Right hindlimb (tissue), 1 donor: Measurements from ENCODE around the gene ADD3.

ENCODE experiments used
- DNase-seq: peaks from one replicate; pipeline ENCODE4 v3.0.0-alpha.2; 2018

ADD3 gene

DNA sequence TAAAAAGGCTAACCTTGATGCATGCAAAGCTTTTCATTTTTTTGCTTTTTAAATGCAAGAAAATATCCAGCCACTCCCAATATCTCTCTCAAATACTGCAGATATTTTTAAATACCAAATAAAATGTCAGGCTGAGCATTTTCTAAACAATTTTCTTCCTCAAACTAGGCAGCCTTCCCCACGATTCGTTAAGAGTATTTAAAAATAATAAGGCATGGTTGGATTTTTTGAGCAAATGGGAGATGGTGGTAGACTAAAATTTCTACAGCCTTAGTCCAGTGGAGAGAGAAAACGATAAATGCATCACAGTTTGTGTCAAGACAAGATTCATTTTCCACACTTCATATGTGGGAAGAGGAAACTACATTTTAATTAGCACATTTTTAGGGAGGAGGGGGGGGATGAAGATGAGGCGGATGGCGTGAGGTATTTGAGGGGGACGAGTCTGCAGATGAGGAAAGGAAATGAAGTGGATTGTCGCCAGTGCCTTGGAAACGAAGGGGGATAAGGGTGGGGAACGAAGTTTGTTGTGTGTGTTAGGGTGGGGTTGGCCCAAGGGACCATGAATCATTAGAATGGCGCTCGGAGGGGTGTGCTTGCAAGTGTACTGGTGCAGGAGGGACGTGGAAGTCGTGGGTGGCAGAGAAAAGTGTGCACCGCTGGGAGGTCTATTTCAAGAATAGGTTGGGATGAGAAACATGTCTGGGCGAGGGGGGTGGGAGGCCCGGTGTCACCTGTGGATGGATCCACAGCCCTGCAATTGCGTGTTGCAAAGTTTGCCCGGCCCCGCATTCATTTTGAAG is 1.2 kb upstream of the ADD3 start:
- DNase-seq = peak; percentile 88

DNA sequence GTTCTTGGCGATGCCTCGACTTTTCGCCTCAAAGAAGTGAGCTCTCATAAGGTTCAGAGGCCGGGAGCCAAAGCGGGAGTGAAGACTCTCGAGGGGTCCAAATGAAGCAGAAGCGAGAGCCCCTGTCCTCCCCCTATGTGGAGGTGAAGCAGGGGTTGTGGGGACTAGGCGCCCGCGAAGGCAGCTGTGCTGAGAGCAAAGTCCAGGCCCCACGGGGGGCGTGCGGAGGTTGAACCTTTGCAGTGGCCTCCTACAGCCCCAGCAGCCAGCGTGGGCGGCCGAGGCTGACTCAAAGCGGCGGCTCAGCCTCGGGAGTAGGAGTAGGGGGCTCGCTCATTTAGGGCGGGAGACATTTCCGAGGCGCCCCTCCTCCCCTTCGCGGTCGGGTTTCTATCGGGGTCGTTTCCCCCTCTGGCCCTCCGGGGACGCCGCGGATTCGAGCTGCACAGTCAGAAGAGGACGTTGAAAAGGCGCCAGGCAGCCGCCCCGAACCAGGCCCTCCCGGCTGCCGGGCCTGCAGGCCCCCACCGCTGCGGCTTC is 553 bp upstream of the ADD3 start:
- DNase-seq = no peak

DNA sequence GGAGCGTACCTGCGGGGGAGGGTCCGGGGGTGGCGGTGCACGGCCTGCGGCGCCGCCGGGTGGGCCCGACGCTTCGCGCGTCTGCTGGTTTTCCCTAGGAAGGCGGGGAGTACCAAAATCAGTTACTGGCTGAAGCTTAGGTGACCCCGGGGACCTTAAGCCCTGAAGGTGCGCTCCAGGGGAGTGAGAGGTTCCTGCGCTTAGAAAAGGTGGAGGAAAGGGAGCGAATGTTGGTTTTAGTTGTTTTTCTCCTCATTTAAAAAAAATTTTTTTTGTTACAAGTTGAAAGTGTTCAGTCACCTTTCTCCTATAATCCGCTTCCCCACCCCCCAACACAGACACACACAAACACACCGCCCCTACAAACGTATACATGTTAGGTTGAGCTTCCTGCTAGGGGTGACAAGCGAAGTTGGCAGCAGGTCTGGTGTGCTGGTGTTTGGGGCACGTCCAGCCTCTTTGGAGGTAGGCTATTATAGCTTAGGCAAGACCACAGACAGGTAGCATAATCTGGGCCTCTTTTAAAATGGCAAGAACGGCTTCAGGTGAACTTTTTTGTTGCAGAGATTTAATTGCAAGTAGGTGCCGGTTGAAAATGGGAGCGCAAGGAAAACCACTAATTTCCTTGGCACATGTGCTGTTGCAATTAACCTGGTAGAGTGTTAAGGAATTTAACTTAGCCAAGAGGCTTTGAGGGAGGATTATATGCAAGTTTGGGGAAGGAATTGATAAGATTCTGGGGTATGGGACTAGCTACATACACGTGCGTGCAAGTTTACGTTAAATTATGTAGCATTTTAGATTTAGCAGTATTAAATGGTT is 945 bp downstream of the ADD3 start:
- DNase-seq = peak; percentile 47

DNA sequence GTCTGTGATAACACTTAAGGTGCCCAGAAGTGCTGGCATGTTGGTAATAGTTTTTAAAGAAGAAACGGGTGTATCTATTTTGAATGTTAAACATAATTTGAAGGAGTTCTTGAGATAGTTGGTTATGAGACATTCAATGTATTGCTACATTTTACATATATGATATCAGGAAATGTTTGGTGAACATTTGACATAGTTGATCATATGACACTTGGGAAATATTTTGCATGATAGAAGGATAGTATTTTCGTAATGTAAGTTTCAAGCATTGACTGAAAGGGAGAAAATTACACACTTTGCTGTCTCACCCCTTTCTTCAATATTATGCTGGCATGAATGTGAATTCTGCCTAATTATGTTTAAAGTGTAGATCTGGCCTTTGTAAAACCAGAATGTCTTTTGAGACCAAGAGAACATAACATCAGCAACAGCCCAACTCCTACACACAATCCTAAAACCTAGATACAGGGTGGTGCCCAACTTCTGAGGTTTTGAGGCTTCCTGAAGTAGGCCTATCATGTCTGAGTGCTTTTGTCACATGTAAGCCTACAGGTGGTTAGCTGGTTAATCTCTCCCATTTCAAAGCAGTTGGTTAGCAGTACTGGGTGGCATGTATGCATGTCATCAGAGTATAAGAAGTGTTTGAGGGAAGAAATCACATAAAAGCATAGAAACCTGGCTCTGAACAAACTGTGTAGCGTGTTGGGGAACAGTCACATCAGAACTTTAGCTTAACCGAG is 2.1 kb downstream of the ADD3 start:
- no peak for DNase-seq

DNA sequence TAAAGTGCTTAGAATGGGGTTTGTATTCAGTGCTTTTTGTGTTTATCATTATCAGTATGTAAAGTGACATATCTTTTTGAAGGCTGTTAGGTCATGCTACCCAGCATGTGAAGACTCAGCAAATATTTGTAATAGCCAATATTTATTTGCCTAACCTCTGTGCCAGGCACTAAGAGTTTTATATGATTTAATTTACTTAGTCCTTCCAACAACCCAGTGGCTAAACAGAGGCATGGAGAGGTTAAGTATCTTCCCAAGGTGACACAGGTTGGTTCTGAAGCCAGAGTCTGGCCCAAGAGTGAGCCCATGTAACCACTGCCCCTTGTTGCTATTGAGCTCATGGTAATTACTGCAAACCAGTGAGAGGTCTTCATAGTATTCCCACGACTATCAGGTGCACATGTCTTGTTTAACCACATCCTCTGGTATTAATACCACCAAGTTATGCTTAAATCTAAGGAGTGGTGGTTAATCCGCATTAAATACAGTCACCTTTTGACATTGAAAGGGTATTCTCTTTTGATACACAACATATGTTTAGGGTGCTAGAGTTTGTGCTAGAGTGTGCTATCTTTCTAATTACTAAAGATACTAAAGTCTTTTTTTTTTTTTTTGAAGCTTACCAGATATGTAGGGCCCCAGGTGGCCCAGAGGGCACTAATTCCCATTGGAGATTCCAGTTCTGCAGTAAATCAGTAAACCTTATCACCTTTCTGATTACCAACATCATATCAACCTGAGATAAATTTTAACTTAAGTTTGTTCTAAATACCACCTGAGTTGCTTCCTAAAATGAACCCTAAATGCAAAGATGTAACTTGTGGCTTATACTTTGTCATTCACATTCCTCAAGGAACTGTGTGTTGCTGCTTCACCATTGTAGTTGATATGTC is 2.9 kb downstream of the ADD3 start:
- DNase-seq = no peak

DNA sequence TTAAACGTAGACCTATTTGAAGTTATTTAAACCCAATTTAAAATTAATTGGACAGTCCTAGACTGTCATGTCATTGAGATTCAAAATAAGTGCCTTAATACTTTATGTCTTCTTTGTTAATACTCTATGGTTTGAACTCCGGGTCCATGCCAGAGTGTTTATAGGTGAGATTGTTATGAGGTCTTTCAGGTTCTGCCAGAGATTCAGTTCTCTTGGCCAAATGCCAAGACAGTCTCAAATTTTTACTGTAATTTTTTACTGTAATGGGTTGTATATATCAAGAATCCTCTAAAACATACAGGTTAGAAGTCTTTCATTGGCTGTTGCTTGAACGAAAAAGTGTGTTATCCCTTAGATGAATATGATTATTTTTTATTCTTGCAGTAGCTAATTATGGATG is 3.9 kb downstream of the ADD3 start:
- no peak for DNase-seq

DNA sequence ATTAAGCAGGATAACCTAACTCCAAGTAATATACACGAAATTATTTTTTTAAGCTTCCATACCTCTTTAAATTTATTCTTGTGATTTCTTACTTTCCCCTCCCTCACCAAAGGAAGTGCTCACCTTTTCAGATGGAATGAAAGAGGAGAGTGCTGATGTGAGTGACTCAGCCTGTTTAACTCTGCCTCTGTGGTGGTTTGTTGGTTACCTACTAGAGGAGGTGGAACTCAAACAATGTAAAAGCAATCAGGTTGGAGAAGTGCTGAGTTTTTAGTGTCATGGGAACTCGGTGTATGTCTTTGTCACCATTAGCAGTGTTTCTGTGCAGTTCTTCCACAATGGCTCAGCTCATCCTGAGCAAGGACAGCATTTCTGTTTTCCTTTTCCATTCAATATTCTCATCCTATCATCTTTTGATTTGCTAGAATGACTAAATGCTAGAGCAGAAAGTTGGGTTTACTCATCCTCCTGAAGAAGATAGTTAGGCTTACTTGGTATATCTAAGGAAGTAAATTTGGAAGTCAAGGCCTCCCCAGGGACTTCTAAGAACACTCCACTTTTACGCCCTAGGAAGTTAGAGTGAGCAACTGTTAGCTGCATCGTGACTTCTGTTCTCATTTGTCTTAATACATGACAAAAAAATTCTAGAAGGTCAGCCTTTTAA is 6.0 kb downstream of the ADD3 start:
- DNase-seq = no peak

DNA sequence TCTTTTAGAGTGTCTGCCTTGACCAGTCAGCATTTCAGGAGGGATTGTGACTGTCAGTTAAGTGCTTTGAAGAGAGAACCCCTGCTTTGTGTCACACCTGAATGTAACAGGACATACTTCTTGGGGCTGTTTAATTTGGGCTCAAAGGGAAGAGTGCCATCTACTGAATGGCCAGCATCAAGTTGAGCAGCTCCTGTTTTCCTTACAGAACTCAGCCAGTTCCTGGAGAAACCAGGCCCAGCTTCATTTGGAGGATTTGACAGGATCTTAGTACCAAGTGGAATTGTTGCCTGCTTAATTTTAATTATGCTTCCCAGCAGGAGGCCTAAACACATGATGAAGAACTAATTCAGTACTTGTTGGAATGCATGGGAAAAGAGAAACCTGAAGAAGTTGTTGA is 8.3 kb downstream of the ADD3 start:
- DNase-seq = no peak

DNA sequence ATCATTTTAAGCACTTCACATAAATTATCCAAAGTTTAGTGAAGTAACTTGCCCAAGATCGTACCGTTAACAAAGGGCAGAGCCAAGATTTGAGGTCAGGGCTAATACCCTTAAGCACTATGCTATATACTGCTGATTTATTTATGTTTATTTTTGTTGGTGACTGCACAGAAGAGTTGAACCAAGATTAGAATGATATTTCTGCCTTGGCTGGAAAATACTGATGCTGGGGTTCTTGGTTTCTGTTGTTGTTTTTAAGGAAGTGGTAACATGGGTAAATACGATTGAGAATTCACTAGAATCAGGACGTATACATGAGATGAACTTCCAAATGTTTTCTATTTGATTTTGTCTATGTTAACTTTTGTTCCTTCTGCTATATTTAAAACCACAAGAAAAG is 9.3 kb downstream of the ADD3 start:
- no peak for DNase-seq

DNA sequence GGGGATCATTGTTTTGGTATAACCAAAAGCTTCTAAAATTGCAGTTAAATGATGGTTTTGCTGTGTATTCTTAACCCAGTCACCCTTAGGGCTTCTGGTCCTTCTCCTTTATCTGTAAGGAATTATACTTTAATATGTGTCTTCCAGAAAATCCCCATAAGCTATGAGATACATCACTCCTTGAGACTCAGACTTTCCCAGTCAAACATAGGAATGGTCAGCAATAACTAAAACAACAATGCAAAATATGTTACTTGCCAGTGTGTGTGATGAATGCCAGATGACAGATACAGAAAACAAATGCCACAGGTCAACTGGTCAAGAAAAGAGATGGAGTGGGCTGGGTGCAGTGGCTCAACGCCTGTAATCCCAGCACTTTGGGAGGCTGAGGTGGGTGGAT is 10.1 kb downstream of the ADD3 start:
- no peak for DNase-seq

DNA sequence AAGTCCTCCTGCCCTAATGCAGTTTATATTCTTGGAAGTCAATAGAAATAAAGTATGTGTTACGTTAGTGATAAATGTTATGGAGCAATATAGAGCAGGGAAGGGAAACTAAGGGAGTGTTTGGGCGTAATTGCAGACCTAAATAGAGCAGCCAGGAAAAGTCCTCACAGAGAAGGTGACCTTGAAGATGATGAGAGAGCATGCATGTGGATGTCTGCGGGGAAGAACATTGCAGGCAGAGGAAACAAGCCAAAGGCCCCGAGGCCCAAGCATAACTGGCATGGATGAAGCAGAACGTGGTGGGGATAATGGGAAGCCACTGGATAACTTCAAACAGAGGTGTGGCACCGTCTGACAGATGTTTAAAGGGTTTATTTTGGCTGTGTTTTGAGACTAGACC is 12.5 kb downstream of the ADD3 start:
- no peak for DNase-seq

DNA sequence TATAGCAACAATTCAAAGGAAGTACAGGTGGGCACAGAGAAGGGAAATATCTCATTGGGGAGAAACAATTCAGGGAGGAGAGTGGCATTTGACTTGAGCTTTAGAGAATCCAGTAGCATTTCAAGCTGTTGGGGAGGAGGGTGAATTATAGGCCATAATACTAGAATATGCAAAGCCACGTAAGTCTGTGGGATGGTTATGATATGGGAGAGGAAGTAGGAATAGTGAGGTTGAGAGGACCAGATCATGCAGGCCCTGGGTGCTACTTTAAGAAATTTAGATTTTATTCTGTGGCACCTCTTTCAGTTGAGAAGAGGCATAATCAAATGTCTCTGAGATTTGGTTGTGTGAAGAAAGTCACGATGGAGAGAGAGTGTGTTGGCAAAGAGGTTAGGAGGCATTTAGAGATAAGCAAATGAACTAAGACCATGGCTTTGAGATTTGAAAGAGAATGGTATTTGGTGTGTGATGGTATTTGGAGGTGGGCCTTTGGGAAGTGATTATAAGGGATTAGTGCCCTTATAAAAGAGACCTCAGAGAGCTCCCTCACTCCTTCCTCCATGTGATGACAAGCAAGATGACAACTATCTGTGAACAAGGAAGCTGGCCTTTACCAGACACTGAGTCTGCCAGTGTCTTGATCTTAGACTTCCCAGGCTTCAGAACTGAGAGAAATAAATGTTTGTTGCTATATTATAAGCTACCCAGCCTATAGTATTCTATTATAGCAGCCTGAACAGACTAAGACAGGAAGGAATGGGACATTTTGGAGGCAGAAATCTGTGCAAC is 15.1 kb downstream of the ADD3 start:
- no peak for DNase-seq

DNA sequence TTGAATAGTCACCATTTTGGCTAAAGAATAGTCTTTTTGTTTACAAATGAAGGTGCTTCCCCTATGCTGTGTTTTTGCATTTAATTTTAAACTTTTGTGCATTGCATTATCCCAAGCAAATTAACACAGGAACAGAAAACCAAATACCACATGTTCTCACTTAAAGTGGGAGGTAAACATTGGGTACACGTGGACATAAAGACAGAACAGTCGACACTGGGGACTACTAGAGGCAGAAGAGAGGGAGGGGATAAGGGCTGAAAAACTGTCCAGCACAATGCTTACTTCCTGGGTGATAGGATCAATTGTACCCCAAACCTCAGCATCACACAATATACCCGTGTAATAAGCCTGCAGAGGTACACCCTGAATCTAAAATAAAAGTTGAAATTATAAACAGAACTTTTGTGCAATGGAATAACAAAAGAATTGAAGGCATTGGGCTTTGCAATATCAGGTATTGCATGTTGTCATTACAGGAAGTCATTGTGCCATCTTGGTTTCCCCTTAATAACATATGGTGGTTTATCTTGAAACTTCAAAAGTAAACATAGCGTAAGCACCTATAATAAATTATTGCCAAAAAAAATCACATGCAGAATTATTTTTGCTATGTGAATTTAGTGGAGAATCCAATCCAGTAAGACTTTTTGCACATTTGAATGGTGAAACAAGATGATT is 16.1 kb downstream of the ADD3 start:
- DNase-seq = no peak

DNA sequence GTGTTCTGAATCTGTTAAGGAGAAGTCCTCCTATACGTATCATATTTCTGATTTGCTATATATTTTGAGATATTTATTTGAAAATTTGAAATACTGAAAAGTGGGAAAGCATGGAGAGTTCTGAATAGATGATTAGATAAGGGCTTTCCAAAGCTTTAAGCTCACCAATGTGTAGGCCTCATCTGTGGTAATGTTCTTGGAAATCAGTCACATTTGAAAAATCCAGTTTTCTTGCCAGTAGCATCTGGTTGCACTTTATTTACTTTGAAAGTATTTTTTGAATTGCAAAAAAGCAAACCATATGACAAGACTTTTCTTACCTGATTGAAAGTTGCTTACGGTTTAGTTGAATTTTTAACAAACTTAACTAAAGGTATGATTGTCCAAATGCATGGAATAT is 21.7 kb downstream of the ADD3 start:
- no peak for DNase-seq

DNA sequence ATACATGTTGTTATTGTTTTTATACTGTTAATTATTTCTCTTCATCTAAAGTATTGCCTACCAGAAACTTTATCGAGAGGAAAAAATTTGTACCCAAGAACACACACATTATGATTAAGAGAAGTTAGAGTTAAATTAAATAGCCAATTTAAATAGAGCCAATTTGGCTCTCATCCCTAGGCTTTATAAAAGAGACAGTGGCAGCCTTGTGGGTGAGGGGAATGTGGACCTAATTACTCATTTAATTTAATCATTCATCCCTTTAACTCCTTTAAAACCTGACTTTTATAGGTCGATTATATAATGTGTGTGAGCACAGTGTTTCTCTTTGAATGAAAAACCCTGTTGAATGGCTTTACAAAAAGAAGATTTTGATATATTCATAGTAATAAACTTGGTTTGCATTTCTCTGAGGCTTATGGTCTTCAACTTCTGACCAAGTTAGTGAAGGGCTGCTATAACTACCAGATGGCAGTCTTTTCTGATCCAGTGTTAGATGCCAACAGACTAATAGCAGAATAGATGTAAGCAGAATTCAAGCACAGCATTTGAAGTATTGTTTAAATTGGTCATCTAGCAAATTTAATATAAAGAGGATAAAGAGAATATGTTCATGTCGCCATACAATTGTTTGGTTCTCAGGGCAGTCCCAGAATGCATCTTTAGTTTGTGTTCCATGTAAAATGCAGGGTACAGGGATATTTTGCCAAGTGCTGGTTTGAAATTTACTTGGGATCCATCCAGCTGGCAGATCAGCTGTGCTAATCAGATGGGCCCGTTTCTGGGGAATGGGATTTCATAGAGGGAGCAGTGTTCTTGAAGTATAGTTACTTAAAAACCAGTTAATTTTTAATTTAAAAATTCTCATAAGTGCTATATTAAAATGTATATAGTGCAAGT is 25.3 kb downstream of the ADD3 start:
- peak; percentile 33 for DNase-seq

DNA sequence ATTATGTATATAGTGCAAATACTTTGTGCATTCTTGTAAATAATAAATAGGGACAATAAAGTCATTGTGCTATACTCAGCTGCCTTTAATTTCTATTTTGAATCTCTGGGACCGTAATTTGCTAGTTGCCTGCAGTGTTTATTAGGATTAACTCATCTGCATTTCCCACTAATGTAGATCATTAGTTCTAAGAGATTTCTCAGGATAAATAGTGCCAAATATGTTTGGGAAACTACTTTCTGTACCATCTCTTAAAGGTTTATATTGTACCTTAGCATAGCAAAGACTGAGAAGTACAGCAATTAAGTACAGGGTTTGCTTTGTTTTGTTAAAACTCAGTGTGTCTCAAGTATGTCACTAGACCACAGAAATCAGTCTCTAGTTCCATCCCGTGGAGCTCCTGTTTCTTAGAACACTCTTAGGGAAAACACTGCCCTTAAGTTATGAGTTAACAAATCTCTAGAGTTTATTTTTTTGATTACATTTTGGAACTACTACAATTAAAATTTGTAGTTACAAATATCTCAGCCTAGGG is 26.0 kb downstream of the ADD3 start:
- no peak for DNase-seq

DNA sequence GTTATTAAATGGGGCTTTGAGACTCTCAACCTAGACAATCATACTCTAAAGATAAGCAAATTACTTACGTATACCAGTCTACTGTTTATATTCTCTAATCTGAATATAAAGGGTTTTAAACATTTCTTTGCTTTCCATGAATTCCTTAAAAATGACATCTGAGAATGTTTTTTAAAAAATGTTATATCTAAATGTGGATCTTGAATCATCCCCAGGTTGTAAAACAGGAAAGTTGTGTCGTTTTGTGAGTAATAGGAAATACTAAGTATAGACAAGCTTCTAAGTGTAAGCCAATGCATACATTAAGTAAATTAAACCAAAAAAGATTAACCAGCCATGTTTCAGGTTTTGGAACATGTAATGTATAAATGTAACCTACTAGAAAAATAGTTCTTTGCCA is 26.8 kb downstream of the ADD3 start:
- DNase-seq = no peak

DNA sequence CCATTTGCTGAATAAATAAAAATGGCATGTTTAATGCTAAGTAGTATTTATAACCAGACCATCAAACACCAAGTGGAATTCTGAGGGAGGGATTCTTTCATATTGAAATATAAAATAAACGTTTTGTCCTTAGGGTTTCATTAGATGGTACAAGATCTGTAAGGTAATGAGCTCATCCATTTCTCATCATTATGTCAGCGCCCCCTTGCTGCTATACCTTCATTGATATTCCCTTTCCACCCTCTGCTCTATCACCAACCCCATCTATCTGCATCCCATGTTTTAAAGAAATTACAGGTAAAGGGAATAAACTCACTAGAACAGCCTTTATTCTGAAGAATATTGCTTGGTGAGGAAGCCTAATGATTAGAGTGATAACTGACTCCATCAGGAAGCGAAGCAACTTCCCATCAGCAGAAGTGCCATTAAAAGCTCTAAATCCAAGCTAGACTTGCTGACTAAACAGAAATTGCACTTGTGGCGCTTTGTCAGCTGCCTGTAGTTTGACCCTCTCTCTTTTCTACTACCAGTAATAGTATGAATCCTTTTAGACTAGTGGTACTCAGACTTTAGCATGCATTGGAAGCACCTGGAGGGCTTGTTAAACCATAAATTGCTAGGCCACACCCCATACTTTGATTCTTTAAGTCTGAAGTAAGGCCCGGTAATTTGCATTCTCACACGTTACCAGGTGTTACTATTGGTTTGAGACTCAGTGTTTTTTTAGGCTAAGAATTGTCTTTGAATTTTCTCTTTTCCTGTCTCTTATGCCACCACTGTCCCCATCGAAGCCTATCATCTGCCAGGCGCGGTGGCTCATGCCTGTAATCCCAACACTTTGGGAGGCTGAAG is 27.5 kb downstream of the ADD3 start:
- no peak for DNase-seq
